GM04504 (cell line): ENCODE measurements around the gene NDNF.

Source experiments
- DNase-seq: peaks from one replicate; pipeline ENCODE4 v3.0.0-alpha.2; 2012; ENCODE audit warnings: low read depth

Gene NDNF

DNA sequence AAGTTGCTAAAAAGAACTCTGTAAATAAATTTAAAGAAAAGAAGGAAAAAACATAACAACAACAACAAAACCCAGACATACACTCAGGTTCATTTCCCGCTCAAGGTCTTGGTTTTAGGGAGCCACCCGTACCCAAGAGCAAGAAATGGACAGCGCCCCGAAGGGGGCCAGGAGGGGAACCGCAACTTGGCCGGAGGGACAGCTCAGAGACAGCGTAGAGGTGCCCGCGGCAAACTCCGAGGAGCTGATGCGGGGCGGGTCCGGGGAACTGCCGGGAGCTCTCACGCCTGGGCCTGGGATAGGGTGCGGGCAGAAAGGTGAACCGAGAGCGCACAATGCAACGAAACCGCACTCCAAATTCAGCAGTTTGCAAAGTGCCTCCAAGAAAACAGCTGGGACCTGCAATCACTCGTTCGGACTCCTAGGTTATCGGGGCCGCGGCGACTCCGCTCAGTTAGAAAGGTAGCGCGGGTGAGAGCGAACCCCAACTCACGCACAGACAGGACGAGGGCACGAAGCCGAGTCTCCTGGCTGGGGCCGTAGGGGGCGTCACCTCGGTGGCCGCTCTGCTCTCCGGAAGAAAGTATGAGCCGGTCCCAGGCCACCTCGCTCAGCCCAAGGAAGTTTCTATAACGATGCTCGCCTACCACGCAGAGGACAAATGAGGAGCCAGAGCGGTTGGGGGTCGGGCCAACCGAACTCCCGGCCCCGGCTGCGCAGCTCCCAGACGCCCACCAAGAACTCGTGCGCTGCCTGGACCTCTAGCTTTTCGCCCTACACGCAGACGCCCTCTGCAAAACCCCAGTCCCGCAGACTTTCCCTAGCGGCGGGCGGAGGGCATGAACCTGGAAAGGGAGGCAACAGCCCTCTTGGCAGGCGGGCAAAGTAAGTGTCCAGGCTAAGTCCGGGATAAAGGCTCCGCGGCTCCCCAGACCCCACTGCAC lies 1.4 kb downstream of the NDNF start:
- DNase-seq: no peak

DNA sequence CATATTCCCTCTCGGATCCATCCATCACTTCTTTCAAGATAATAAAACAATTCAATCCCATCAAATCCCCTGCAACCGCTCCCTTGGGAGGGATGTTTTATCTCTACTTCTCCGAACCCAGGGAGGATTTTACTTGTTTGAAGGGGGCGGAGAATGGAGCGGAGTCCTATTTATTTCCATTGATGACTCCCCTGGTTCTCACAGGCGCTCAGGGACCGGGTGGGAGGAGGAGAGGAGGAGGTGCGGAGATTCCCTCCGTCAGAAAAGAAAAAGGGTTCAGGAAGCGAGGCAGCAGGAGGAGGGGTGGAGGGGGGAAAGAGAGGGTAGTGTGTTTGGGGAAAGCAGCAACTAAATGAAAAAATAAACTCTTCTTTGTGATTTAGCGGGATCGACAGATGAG lies 2.1 kb downstream of the NDNF start:
- no peak for DNase-seq

DNA sequence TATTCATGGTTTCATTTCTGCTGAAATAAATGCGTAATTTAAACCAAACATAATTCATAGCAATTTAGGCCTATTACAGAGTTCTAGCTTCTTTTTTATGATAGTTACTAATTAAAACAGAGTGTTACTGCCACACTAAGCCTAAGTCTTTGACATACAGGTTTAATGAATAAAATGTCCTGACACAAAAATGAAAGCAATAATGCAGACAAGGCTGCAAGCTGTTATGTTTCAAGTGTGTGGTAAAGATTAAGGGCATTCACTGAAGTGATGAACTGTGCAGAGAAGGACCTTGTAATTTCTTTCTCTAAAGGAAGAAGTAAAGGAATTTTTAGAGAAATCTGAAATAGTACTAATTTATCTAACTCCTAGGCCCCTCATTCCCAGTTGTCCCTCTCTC lies 2.9 kb downstream of the NDNF start:
- DNase-seq: no peak

DNA sequence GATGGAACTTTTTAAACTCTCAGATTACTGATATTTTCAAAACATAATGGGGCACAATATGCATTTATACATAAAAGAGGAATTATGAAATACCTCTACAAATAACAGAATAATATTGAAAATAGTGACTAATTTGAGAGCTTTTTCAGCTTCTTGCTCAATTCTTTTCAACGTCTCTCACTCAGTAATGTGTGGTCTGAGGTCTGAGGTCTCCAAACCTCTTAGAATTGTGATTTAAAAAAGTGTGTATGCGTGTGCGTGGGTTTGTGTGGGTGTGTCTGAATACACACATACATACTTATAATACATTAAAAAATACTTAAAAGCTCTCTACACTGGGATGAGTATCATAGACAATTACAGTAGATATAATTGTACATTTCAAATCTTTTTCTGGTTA lies 7.9 kb downstream of the NDNF start:
- DNase-seq: no peak

DNA sequence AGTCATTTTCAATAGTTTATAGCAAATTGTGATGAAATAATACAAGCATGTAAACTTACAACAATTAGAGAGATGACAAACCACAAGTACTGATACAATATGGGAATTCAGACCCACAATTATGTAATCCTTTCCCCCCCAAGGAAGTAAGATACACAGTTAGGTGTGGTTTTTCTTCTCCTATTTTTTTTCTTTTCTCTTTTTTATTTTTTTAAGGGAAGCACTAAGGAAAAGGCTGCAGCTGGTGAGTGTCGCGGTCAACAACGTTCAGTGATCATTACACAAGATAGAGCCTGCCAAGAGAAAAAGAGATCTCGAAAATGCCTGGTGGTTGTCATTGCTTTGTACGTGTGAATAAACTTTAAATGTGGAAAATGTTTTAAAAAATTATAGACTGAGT lies 9.8 kb downstream of the NDNF start:
- no peak for DNase-seq

DNA sequence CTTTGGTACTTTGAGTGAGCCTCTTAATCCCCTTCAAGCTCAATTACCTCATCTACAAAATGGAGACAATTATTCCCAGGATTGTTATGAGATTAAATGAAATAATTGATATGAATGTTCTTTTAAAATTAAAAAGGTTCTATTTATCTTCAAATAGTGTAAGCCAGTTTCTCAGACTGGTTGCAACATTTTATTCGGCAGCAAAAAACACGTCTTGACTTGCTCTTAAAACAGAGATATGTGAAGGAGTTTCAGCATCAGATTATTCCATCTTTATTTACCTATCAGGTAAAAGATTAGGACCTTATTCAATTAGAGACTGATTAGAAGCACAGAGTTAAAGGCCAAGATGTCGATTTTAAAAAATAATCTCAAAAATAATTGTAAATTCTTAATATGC lies 10.5 kb downstream of the NDNF start:
- DNase-seq: no peak

DNA sequence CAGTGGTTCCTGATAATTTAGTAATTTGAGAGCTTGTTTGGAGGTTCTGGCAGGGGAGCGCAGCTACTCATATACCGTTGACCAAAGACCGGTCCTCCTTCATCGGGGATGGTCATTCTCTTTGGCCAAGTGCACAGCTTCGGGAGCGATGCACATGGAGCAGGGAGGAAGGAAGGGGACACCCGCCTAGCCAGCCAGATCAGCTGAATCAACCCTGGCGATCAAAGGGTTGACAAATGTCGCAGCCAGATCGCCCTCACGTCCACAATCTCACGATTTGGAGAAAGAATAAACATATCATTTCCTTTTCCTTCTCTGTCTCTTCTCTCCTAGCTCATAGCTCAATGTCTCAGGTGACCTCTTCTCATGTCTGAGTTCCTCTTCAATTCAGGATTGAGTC lies 11.1 kb downstream of the NDNF start:
- no peak for DNase-seq

DNA sequence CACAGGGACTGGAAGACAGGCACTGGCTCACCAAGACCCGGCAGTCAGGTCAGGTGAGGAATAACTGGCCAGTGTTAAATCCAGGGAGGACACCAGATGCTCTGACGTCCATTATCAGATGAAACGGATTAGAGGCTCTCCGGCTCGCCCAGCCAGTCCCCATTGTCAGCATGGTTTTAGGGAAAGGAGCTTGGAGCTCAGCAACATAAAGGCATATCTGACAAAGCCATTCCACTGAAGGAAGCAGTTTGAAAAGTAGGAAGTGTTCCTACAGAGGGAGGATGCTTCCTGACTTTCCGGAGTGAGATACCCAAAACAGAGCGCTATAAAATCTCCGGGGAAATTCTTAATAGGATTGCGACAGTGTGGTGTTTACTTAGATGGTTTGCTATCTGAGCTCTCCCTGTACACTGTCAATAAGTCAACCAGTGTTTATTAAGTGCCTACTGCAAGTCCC lies 14.8 kb downstream of the NDNF start:
- no peak for DNase-seq

DNA sequence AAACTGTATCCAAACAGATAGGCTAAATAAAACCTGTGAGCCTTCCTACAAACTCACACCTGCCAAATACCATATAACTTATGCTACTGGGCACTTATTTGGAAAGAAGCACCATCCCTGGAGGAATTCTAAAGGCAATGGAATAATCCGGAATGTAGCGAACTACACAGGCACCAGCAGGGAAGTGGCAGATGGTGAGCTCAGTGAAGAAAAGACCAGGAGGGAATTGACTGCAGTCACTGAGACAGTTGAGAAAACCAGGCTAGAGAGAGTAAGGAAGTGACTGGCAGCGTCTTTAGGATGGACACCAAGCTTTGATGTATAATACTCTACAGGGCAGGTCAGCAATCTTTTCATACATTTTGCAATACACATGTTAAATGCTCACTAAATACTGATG lies 16.3 kb downstream of the NDNF start:
- DNase-seq: no peak

DNA sequence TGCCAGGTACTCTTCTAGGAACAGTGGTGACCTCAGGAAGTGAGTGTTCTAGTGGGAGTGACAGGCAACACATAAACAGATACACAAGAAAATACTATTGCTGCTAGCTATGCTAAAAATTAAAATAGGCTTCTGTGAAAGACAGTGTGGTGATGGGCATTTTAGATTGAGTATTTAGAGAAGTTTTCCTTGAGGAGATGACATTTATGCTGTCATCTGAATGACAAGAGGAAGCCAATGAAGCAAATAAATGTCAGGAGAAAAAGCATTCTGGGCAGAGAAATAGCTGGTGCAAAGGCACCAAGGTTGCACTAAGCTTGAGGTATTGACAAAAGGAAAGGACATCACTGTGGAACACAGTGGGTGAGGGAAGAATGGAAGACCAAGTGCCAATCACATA lies 18.0 kb downstream of the NDNF start:
- no peak for DNase-seq

DNA sequence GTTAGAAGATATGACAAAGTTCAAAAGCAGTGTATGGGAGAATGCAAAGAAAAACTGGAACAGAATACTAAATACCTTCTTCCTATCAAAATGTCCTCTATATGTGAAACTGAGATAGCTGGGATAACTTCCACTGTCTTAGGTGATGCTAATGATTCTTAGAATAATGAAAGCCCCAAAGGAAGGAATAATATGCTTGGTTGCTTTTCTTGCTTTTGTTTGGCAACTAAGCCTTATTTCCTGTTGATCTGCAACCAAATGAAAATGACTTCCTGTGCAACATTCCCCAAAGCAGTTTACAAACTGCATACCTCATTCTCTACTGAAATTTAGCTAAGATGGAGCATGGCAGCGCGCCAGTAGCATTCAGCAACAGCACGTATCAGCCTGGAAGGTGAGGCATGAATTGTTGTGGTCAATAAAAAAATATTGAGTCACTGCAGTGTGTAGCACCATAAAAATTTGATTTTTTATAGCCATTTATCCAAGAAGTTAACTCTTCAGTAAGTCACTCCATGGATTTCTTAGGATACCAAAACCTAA lies 18.7 kb downstream of the NDNF start:
- DNase-seq: no peak

DNA sequence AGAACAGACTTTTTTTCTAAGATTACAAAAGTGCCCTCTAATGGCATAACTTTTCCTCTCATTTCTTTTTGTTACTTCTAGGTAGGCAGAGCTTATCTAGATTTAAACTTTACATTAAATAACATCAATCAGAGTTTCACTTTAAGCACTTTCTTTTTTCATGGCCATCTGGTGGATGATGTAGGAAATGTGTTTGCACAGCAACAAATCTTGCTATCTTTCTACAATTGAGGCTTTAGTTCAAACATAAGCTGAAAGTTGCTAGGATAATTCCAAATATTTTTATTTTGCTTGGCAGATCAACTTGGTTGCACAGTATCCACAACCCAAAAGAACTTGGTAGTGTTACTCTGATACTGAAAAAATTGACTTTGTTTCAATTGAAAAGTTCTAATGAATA lies 22.0 kb downstream of the NDNF start:
- no peak for DNase-seq

DNA sequence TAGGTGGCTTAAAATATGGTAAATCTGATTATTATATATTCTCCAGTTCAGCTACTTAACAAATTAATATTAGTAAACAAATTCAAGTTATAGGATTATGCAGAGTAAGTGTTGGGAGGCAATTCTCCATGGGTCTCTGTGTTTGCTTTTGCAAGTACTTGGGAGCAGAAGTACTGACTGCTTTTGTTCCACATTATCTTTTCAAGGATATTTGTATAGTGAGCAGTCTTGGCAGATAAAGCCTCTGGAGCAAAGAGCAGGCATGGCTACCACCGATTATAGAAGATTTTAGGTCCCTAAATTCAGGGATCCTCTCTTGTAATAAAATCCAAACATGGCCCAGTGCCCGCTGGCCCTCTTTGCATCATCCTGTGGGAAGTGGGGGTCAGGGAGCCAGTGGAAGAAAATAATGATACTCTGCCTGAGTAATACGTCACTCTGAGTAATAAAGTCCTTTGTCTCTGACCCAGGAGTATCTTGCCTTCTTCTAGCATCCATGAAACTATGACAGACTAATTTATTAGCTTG lies 23.2 kb downstream of the NDNF start:
- DNase-seq: no peak

DNA sequence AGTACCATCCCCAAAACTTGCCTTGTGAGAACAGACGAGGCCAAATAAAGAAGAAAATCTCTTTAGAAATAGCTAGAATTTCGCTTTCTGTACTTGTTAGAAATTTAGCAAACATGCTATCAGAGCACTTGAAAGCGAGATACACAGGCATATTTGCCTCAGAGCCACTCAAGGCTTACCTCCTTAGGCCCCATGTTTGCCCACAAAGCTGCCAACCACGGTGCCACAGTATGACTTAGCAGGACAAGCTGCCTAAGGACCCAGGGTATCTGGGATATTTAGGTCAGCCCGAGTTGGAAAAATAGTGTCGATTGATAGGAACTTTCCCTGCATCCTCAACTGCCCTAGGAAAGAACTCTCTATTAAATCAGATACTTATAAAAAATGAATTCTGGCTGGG lies 24.2 kb downstream of the NDNF start:
- no peak for DNase-seq

DNA sequence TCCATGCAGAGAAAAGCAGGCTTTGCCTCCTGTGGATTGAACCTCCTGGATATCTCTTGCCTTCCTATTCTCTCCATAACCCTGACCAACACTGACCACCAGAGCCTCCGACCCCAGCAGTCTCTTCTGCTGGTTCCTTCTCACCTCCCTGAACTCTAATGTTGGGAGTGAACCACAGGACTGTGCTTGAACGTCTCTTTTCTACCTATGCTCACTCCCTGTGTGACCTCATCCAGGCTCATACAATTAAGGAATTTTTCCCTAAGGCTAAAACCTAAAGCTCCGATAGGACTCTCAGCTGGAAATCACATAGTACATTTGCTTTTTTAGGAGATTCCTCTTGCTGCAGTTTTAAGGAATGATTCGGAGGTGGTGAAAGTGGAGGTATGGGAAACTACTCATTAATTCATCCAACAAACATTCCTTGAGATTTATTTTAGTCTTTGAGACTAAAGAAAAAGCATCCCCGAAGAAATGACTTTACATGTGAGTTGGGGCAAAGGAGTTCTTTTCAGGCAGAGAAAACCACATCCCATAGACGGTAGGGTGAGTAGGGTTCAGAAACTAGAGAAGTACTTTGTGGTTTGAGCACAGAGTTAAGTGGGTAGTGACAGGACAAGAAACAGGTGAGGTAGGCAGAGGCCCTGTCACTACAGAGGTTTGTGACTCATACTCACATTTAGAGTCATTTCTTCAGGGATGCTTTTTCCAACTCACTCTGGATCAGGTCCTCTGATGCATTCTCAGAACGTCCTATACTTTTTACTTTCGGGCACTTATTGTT lies 30.8 kb downstream of the NDNF start:
- no peak for DNase-seq

DNA sequence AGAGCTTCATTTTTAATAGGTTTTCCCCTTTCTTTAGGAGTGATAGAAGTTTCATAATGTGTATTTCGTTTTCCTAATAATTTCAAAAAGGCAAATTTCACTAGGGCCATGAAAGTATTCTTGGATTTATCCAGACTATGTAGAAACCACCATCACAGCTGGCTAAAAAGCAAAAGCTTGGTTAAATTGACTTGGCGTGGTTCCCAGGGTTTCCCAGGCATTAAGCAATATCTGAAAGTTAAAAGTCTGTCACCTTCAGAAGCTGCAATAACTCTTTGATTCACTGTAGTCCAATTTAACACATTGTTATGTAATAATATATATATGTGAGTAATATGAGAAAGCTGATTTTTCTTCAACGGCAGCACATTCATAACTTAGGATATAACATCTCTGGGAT lies 38.3 kb downstream of the NDNF start:
- DNase-seq: peak; percentile 60

DNA sequence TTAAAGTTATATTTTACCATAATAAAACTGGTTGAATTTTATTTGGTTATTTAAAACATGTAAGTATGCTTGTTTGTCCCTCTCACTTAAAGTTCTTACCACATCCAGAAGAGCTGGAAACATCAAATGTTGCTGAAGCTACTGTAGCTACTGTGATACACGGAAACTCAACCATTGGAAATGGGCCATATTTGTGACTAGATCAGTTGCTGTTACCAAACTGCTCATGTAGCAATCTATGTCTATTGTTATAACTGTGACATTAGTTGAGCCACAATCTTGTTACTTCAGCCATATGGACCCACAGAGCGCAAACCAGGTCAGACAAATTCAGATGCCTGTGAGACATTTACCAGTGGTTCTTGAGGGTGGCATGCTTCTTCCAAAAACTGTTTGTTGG lies 41.6 kb downstream of the NDNF start:
- DNase-seq: peak; percentile 11

DNA sequence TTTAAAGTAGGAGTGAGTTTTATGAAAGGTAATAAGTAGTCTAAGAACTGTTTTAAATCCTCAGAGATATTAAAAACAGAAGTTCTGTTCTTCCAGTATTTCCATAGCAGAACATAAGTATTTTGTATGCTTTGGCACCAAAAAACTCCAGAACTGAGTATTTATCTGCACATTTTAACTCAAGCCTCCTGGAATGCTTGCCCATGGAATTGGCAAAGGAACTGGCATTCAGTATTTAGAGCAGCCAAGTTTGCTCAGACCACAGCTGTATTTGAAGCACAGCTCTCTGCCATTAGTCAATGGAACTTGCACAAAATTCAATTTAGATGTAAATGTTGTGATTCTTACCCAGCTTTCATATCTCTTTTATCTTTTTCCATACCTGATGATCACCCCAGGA lies 42.2 kb downstream of the NDNF start:
- DNase-seq: no peak

DNA sequence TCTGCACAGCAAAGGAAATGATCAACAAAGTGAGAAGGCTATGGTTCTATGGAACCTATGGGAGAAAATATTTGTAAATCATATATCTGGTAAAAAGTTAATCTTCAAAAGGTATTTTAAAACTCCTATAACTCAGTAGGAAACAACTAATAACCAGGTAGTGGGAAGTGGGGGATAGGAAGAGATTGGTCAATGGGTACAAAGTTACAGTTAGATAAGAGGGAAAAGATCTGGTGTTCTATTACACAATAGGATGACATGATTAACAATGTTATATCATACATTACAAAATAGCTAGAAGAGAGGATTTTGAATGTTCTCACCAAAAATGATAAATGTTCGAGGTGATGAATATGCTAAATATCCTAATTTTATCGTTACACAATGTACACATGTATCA lies 46.3 kb downstream of the NDNF start:
- no peak for DNase-seq

DNA sequence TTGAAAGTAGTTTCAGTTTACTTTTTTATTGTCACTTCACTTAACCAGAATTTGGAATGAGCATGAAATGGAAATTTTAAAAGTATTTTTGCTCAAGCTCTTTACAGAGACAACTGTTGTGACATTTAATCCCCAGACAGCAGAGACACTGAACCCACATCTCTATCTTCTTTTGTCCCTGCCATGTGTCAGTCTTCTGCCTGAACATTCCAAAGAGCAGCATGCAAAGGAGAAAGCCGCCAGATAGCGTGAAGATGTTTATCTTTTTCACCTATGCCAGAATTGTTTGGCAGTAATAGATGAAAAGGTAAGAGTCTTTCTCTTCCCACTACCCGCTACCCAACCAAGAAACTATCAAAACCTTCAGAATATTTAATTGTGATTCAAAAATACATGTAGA lies 46.8 kb downstream of the NDNF start:
- DNase-seq: no peak

DNA sequence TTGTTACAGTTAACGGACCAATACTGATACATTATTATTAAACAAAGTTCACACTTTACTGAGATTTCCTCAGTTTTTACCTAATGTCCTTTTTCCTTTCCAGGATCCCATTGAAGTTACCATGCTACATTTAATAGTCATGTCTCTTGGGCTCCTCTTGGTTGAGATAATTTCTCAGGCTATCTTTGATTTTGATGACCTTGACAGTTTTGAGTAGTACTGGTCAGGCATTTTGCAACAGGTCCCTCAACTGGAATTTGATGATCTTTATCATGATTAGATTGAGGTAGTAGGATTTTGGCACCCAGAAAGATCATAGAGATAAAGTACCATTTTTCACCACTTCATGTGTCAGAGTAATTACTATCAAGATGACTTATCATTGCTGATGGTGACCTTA lies 53.8 kb downstream of the NDNF start:
- no peak for DNase-seq

DNA sequence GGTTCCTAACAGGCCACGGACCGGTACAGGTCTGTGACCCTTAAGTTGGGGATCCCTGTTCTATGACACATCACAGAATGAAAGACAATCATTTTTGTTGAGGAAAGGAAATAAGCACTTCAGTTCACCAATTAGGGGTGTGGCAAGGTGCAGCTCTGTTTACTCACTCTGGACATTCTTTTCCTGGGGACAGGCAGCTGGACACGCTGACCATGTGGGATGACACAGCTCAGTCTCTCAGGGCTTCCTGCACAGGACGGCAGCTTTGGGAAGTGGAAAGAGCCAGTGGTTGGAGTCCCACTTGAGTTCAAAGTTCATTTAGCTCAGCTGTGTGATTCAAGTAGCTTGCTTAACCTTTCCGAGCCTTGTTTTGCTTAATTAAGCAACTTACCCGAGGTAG lies 55.7 kb downstream of the NDNF start:
- DNase-seq: no peak

DNA sequence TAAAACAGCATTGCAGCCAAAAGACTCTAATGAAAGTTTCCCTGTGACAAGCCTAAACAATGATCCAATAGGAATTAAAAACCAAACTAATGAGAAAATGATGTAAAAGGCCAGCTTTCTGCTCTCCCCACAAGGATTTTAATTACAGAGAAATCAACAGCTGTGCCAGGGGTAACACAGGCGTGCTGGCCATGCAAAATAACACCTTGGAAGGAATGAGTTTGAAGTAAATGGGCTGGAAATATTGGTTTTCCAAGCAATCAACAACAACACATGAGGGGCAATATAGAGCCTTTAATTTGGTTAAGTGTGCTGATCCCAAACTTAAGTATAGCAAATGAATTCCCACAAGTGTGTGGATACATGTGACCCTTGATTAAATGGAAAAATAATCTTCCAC lies 56.9 kb downstream of the NDNF start:
- DNase-seq: no peak
